K562 (cell line): ENCODE measurements around the gene ARAP1. TPM values are rescaled to one million over a fixed set of nuclear protein-coding genes. Genes with fewer than 3 reads are reported as not detected.

Experiments used
- ATAC-seq: fragments of 200-7000 bp; cut with Tn5 transposase; 3 replicates; pipeline ENCODE4 v1.9.1; 2020; ENCODE audit warnings: moderate library complexity
- BruUV-seq: library from RNA; stranded (reverse); fragments of 400-500 nt; replicated peaks from 2 replicates; lab custom pipeline; 2021; lab: Mats Ljungman, UMichigan
- CTCF ChIA-PET: fragments of 300-600 bp; formaldehyde crosslinking; extraction: SDS; loops from one replicate; lab custom pipeline; 2021; ENCODE audit warnings: low intra/inter-chr PET ratio; lab: Yijun Ruan, JAX
- POLR2A ChIA-PET: fragments of 300-600, 350-650 bp; sonication (Branson Sonifier 250); formaldehyde crosslinking; extraction: SDS; loops from one replicate; lab custom pipeline; 2021; ENCODE audit warnings: antibody characterized with exemption, inconsistent platforms; lab: Yijun Ruan, JAX
- DNase-seq, 4 experiments: peaks; one replicate each; pipeline versions ENCODE4 v3.0.0 to v3.0.0-alpha.2; 2011 to 2018; ENCODE audit warnings: low spot score in 3 of 4, mixed read lengths in 3 of 4; ENCODE audit errors: extremely low read depth in 1 of 4
- FAIRE-seq: peaks from 2 replicates; lab custom pipeline; 2011; peaks lifted over from hg19 to GRCh38; lab: Jason Lieb, UNC
- H2AFZ ChIP-seq: 2 replicates; pipeline ENCODE4 v1.6.0; 2011; ENCODE audit warnings: low read depth, low read length, control low read depth, inconsistent platforms
- H3K27ac ChIP-seq: fragments of 200-600 bp; 3 replicates; pipeline ENCODE4 v1.8.0; 2011; ENCODE audit warnings: low read depth, mild to moderate bottlenecking, control low read depth, inconsistent platforms, low read length, moderate library complexity, mixed read lengths; ENCODE audit errors: extremely low read depth
- H3K27me3 ChIP-seq, 2 experiments: fragments of 300-600 bp in 1 of 2; 2 replicates in 1 of 2; 3 replicates in 1 of 2; pipeline versions ENCODE4 v1.6.0 to v1.8.0; 2011; ENCODE audit warnings: inconsistent platforms in 2 of 2, low read length in 2 of 2, mild to moderate bottlenecking in 1 of 2, mixed read lengths in 1 of 2, moderate library complexity in 1 of 2; ENCODE audit not compliant: control insufficient read depth in 2 of 2, insufficient read depth in 2 of 2
- H3K36me3 ChIP-seq: fragments of 300-600 bp; 3 replicates; pipeline ENCODE4 v1.8.0; 2011; ENCODE audit warnings: mild to moderate bottlenecking, low read length, inconsistent platforms; ENCODE audit not compliant: control insufficient read depth, insufficient read depth
- H3K4me1 ChIP-seq, 2 experiments: fragments of 200-600 bp in 1 of 2; replicated peaks in 1 of 2; 2 replicates in 1 of 2; 3 replicates in 1 of 2; pipeline versions ENCODE4 v1.5.1 to v1.8.0; 2011; ENCODE audit warnings: inconsistent platforms in 2 of 2, low read length in 2 of 2, mild to moderate bottlenecking in 1 of 2, mixed read lengths in 1 of 2, moderate library complexity in 1 of 2; ENCODE audit not compliant: control insufficient read depth in 2 of 2, insufficient read depth in 2 of 2
- H3K4me2 ChIP-seq: 2 replicates; pipeline ENCODE4 v1.6.1; 2011; ENCODE audit warnings: low read length, control low read depth, inconsistent platforms, mixed read lengths; ENCODE audit not compliant: insufficient read depth
- H3K4me3 ChIP-seq: fragments of 200-600 bp; sonication (generic), shearing (Covaris generic); 2 replicates; pipeline ENCODE4 v1.5.1; 2016; ENCODE audit warnings: control low read depth, inconsistent platforms
- H3K79me2 ChIP-seq: fragments of 200-600 bp; 3 replicates; pipeline ENCODE4 v1.8.0; 2011; ENCODE audit warnings: low read length, inconsistent platforms; ENCODE audit not compliant: control insufficient read depth, insufficient read depth
- H3K9ac ChIP-seq, 2 experiments: 2 replicates each; pipeline versions ENCODE4 v1.6.0 to v1.6.1; 2011; ENCODE audit warnings: low read depth in 2 of 2, low read length in 2 of 2, control low read depth in 1 of 2, inconsistent platforms in 1 of 2, mild to moderate bottlenecking in 1 of 2, mixed read lengths in 1 of 2; ENCODE audit not compliant: insufficient read depth in 1 of 2
- H3K9me1 ChIP-seq: one replicate; pipeline ENCODE4 v1.6.0; 2011; ENCODE audit warnings: inconsistent platforms, mild to moderate bottlenecking, low read length, moderate library complexity; ENCODE audit not compliant: control insufficient read depth, insufficient read depth
- H3K9me3 ChIP-seq: replicated peaks from 2 replicates; pipeline ENCODE4 v1.5.1; 2011; ENCODE audit warnings: low read depth, low read length, inconsistent platforms; ENCODE audit not compliant: control insufficient read depth, insufficient read depth
- H4K20me1 ChIP-seq: replicated peaks from 2 replicates; pipeline ENCODE4 v1.6.1; 2011; ENCODE audit warnings: low read length, inconsistent platforms, mixed read lengths; ENCODE audit not compliant: control insufficient read depth, insufficient read depth
- C11orf30 ChIP-seq: fragments of 450-650 bp; IDR thresholded peaks from 2 replicates; pipeline ENCODE4 v1.6.1; 2016; ENCODE audit warnings: low read depth, mild to moderate bottlenecking
- ETS2 ChIP-seq: IDR thresholded peaks from 2 replicates; pipeline ENCODE4 v1.6.1; 2016; ENCODE audit warnings: borderline replicate concordance, missing genetic modification characterization, mild to moderate bottlenecking, moderate library complexity, missing compliant biosample characterization; ENCODE audit not compliant: poor library complexity, severe bottlenecking
- GTF2A2 ChIP-seq: IDR thresholded peaks from 2 replicates; pipeline ENCODE4 v1.6.1; 2016; ENCODE audit warnings: mild to moderate bottlenecking, missing genetic modification characterization, missing compliant biosample characterization
- ILF3 ChIP-seq: fragments of 450-650 bp; IDR thresholded peaks from 2 replicates; pipeline ENCODE4 v1.6.1; 2018; ENCODE audit warnings: antibody characterized with exemption, mild to moderate bottlenecking, moderate library complexity, borderline replicate concordance
- KLF10 ChIP-seq: fragments of 250-450 bp; sonication (Bioruptor Pico); IDR thresholded peaks from 2 replicates; pipeline ENCODE4 v1.6.1; 2021; ENCODE audit warnings: matching md5 sums
- LCOR ChIP-seq: sonication (generic); formaldehyde crosslinking; IDR thresholded peaks from 2 replicates; pipeline ENCODE4 v1.8.0; 2022; ENCODE audit warnings: mild to moderate bottlenecking, missing genetic modification reagents
- NCOA6 ChIP-seq: fragments of 450-650 bp; IDR thresholded peaks from 2 replicates; pipeline ENCODE4 v1.6.1; 2017; ENCODE audit warnings: mild to moderate bottlenecking
- RBM34 ChIP-seq: fragments of 200-400 bp; formaldehyde crosslinking; IDR thresholded peaks from 2 replicates; pipeline ENCODE4 v1.6.1; 2018; ENCODE audit warnings: low read length, borderline replicate concordance; ENCODE audit not compliant: insufficient read depth
- TAF9B ChIP-seq: fragments of 450-650 bp; IDR thresholded peaks from 2 replicates; pipeline ENCODE4 v1.6.1; 2018; ENCODE audit warnings: mild to moderate bottlenecking; ENCODE audit not compliant: partially characterized antibody
- YY1 ChIP-seq, 3 experiments: IDR thresholded peaks; 2 replicates each; pipeline ENCODE4 v1.6.1; 2011; ENCODE audit warnings: low read length in 2 of 3, mild to moderate bottlenecking in 2 of 3, moderate library complexity in 2 of 3, borderline replicate concordance in 1 of 3, control low read depth in 1 of 3, low read depth in 1 of 3; ENCODE audit not compliant: insufficient read depth in 3 of 3, insufficient replicate concordance in 2 of 3, control insufficient read depth in 1 of 3, insufficient read length in 1 of 3; ENCODE audit errors: extremely low read depth in 1 of 3
- ZBTB1 ChIP-seq: sonication (generic); formaldehyde crosslinking; IDR thresholded peaks from 2 replicates; pipeline ENCODE4 v1.8.1; 2023; ENCODE audit warnings: missing genetic modification reagents, low read depth, mild to moderate bottlenecking, borderline replicate concordance
- ZFP36 ChIP-seq: fragments of 150-350 bp; IDR thresholded peaks from 2 replicates; pipeline ENCODE4 v1.6.1; 2018; ENCODE audit warnings: low read length, low read depth; ENCODE audit not compliant: partially characterized antibody
- ZNF143 ChIP-seq: sonication (generic); formaldehyde crosslinking; IDR thresholded peaks from 2 replicates; pipeline ENCODE4 v1.9.0; 2022; ENCODE audit warnings: mild to moderate bottlenecking, missing genetic modification reagents
- ZNF551 ChIP-seq: fragments of 250-450 bp; sonication (Bioruptor Pico); IDR thresholded peaks from 2 replicates; pipeline ENCODE4 v1.5.0; 2021; ENCODE audit warnings: mild to moderate bottlenecking, moderate library complexity
- ZNF561 ChIP-seq: fragments of 450-650 bp; formaldehyde crosslinking; conservative IDR thresholded peaks from 2 replicates; pipeline ENCODE4 v1.4.0; 2020; ENCODE audit warnings: mild to moderate bottlenecking, moderate library complexity
- WGBS: fragments of 100-300 bp; shearing (Covaris generic); methylation state at CpG from one replicate; pipeline ENCODE4 v1.1.6; 2016; ENCODE audit warnings: low coverage, mixed read lengths; ENCODE audit not compliant: insufficient coverage; ENCODE audit errors: missing lambda C conversion rate; 5-methylcytosine and 5-hydroxymethylcytosine counted together
- in situ Hi-C: fragments of 300-500 bp; cut with MboI; formaldehyde crosslinking; loops from 4 replicates; pipeline ENCODE4 v1.15.0; 2018; ENCODE audit warnings: inconsistent platforms, mixed read lengths
- intact Hi-C: fragments of 100-400 bp; cut with micrococcal nuclease; formaldehyde crosslinking; loops from 2 replicates; pipeline ENCODE4 v1.14.2; 2022
- polyA plus RNA-seq, 8 experiments: library from polyadenylated mRNA; depleted of rRNA in 4 of 8; stranded (reverse) in 5 of 8; unstranded in 3 of 8; fragments of >200 nt; fragmentation: Nextera tagmentation in 2 of 8; fragmentation: Illumina TruSeq in 1 of 8; extraction: Ambion mirVana in 2 of 8; extraction: Trizol in 1 of 8; gene quantifications; 2 replicates each; pipeline versions ENCODE4 v1.2.1 to v1.2.3, GENCODE V29; 2011 to 2014; ENCODE audit warnings: inconsistent platforms in 1 of 8, missing spikeins in 1 of 8
- total RNA-seq, 7 experiments: library from RNA; depleted of rRNA in 6 of 7; stranded (reverse); fragments of >200 nt in 6 of 7; fragmentation: Illumina TruSeq in 2 of 7; extraction: Trizol in 2 of 7; gene quantifications; 2 replicates each; pipeline versions ENCODE4 v1.2.1 to v1.2.3, GENCODE V29; 2011 to 2021; ENCODE audit warnings: low replicate concordance in 1 of 7
- TF ChIP-seq, protein P1 (sequence below): fragments of 450-650 bp; IDR thresholded peaks from 2 replicates; pipeline ENCODE4 v1.6.1; 2016

ARAP1 gene
- total and polyA plus RNA-seq, 9 of the 15 experiments (the other 6 are each of a cell fraction or from before 2014, with no cell fraction given) = 0.23 to 67.0 (median 24.6) TPM

DNA sequence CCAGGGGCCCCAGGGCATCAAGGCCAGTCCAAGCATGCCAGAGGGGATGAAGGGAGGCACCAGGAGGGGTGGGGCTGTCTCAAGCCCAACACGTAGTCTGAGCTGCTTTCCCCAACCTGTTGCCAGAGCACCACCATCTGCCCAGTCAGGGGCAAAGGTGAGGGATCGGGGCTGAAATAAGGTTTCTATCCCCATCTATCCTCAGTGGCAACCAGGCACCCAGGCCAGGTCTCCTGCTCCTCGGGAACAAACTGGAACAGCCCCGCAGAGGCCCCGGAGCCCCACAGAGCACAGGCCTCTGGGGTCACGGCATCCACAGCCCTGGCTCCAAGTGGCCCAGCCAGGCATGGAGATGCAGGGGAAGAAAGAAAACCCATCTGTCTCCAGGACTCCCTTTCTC is 22.3 kb upstream of the ARAP1 start:
- DNase-seq (no peak), FAIRE-seq (no peak), ATAC-seq (no peak)
- in situ Hi-C loops = no loop called here
- intact Hi-C loops = no loop called here
- 77% methylated on average over 5 of the region's 6 CpGs for WGBS
- no TSS peak for BruUV-seq
- H3K4me3 ChIP-seq = no peak overlapping the region
- no peak overlapping the region; the same call in 2 of the 3 replicates for H3K27ac ChIP-seq
- H3K36me3 ChIP-seq = peaks cover 6% of the 10 kb centered on the region; the same call in 2 of the 3 replicates
- H3K9me3 ChIP-seq = no peaks in the 10 kb centered on the region
- peak overlapping the region in 1 of 2 experiments; percentile 71; a peak in 2 of 4 replicates for H3K9ac ChIP-seq
- H3K27me3 ChIP-seq = no peaks in the 10 kb centered on the region
- TF ChIP-seq YY1 (IDR thresholded peaks at IDR 0.05; ENCODE audit: borderline replicate concordance in 1 of 3, control insufficient read depth in 1 of 3, extremely low read depth in 1 of 3, insufficient read depth in 3 of 3, insufficient read length in 1 of 3, insufficient replicate concordance in 2 of 3, low read depth in 1 of 3, low read length in 2 of 3) (no peak), ZNF551 (CRISPR knock-in tag) (no peak), ZNF561 (no peak), KLF10 (no peak)
- no peak overlapping the region for H2AFZ ChIP-seq
- ChIA-PET POLR2A (interaction anchor here (2.2 kb wide), 1 partner anchor 16 kb away, joined by 7 read pairs; no protein-coding TSS in a partner anchor), CTCF (no interaction called here)
- H3K9me1 ChIP-seq = peaks cover 7% of the 10 kb centered on the region
- no peaks in the 10 kb centered on the region for H4K20me1 ChIP-seq
- H3K79me2 ChIP-seq = peaks cover 3% of the 10 kb centered on the region; the same call in 1 of the 3 replicates
- H3K4me2 ChIP-seq = no peak overlapping the region
- H3K4me1 ChIP-seq = peaks cover 56 to 68% of the 10 kb centered on the region in 2 experiments

DNA sequence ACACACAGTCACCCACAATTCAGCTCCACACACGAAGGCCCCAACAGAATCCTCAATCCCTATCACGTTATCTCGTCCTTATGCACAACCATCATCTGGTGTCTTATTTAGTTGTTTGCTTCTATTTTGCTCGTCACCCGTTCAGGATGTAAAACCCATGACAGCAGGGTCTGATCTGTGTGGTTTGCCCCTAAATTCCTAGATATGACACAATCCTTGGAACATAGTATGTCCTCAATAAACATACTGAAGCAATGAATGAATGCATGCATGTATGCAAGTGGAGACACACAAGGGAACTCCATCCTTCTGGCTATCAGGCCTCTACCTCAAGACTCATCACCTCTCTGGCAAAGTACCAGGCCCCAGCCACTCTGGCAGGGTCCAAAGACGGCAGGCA is 21.5 kb upstream of the ARAP1 start:
- CTCF ChIA-PET = no interaction called here
- no peak for TF ChIP-seq ETS2
- no peak for TF ChIP-seq LCOR (CRISPR knock-in tag)
- no peak for TF ChIP-seq ZNF143 (CRISPR knock-in tag)
- no peak for TF ChIP-seq ZBTB1 (CRISPR knock-in tag)
- no peak for TF ChIP-seq TAF9B
- TF ChIP-seq C11orf30 = no peak
- TF ChIP-seq, protein P1, sequence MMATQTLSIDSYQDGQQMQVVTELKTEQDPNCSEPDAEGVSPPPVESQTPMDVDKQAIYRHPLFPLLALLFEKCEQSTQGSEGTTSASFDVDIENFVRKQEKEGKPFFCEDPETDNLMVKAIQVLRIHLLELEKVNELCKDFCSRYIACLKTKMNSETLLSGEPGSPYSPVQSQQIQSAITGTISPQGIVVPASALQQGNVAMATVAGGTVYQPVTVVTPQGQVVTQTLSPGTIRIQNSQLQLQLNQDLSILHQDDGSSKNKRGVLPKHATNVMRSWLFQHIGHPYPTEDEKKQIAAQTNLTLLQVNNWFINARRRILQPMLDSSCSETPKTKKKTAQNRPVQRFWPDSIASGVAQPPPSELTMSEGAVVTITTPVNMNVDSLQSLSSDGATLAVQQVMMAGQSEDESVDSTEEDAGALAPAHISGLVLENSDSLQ = no peak
- no peak for TF ChIP-seq ZFP36
- no peak for TF ChIP-seq ILF3
- no peak for TF ChIP-seq RBM34
- TF ChIP-seq GTF2A2 (tag) = no peak
- no peak for TF ChIP-seq NCOA6

More for the DNA sequence above, 21.5 kb upstream of the ARAP1 start:
- H3K4me2 ChIP-seq = no peak overlapping the region; the same call in 1 of the 2 replicates
- peaks cover 48 to 60% of the 10 kb centered on the region in 2 experiments for H3K4me1 ChIP-seq
- H3K4me3 ChIP-seq = no peak overlapping the region
- WGBS = 42% methylated on average over 6 of the region's 6 CpGs
- DNase-seq (no peak), ATAC-seq (no peak), FAIRE-seq (no peak)
- H3K9me1 ChIP-seq = peaks cover 7% of the 10 kb centered on the region
- peaks cover under 1% of the 10 kb centered on the region; the same call in 2 of the 3 replicates for H3K36me3 ChIP-seq
- H3K9ac ChIP-seq = no peak overlapping the region
- intact Hi-C loops (no loop called here), in situ Hi-C loops (no loop called here)
- no peak overlapping the region for H2AFZ ChIP-seq
- BruUV-seq = no TSS peak
- no peaks in the 10 kb centered on the region for H3K9me3 ChIP-seq
- H3K27ac ChIP-seq = no peak overlapping the region; the same call in 2 of the 3 replicates
- POLR2A ChIA-PET = interaction anchor here (0.5 kb wide), 1 partner anchor 20 kb away, joined by 3 read pairs; the partner anchor contains the start of gene STARD10
- H3K27me3 ChIP-seq = no peaks in the 10 kb centered on the region
- H3K79me2 ChIP-seq = peaks cover 3% of the 10 kb centered on the region; the same call in 1 of the 3 replicates
- no peaks in the 10 kb centered on the region for H4K20me1 ChIP-seq
